Hematopoietic multipotent progenitor cell treated with erythropoietin and hydrocortisone succinate and interleukin-3 and kit ligand, for 17 days (in vitro differentiated cells): ENCODE measurements around the gene MPPED2.
"Not testable (repeated sequence)": the region's sequence is repeated elsewhere in the genome, so short reads cannot be mapped to it uniquely, and the experiment has no call there.

Experiments used
- DNase-seq: peaks from one replicate; pipeline ENCODE4 v3.0.0-alpha.2; 2015; ENCODE audit warnings: low spot score

MPPED2 gene

DNA sequence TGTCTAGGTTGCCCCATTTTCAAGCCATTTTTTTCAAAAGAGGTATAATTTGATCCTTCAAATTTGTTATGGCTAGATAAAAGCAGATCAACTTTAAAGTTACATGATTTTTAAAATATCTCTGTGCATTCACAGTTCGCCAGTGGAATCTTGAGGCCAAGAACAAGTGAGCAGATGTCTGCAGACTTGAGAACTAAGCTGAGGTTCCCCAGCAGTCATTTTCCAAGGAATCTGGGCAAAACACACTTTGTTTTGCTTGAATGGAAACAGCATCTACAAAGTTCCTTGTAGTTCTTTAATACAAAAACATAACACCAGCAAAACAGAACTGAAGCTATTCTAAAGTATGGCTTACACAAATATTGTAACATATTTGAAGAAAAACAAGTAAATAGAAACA lies 7.7 kb downstream of the MPPED2 start:
- no peak for DNase-seq

DNA sequence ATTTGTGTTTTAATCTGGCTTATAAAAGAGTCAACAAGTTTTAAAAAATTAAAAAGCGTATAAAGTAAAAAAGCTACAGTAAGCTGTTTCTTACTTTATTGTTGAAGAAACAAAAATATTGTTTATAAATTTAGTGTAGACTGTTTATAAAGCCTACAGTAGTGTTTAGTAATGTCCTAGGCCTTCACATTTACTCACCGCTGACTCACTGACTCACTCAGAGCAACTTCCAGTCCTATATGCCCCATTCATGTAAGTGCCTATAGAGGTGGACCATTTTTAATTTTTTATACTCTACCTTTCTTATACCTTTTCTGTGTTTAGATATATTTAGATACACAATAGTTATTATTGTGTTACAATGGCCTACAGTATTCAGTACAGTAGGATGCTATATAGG lies 12.2 kb downstream of the MPPED2 start:
- DNase-seq = no peak

- no peak for DNase-seq
Observed at GRCh38 chr11:30568931-30569330, 17.2 kb downstream of the MPPED2 start.

GRCh38 chr11:30567644-30568043 lies 18.5 kb downstream of the MPPED2 start:
- no peak for DNase-seq

DNA sequence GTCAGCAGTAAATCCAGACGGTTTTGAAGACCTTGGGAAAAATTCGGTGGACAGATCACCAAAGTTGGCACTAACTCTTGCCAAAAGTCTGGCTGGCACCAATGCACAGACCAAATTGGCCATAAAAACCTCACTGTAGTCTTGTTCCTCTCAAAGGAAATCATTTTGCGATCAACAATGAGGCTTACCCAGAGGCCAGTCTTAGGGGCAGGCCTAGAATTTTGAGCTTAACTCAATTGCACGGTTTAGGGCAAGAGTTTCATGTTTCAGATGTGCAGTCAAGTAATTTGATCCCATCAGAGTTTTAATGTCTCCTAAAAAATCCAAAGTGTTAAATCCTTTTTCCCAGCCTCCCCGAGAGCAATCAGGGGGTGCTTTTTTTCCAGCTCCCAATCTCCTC lies 19.0 kb downstream of the MPPED2 start:
- DNase-seq = no peak

GRCh38 chr11:30566482-30566881 lies 19.7 kb downstream of the MPPED2 start:
- no peak for DNase-seq

- no peak for DNase-seq
Observed at GRCh38 chr11:30565027-30565426, 21.1 kb downstream of the MPPED2 start.

- DNase-seq = no peak
Observed at GRCh38 chr11:30561691-30562415, 24.3 kb downstream of the MPPED2 start.

DNA sequence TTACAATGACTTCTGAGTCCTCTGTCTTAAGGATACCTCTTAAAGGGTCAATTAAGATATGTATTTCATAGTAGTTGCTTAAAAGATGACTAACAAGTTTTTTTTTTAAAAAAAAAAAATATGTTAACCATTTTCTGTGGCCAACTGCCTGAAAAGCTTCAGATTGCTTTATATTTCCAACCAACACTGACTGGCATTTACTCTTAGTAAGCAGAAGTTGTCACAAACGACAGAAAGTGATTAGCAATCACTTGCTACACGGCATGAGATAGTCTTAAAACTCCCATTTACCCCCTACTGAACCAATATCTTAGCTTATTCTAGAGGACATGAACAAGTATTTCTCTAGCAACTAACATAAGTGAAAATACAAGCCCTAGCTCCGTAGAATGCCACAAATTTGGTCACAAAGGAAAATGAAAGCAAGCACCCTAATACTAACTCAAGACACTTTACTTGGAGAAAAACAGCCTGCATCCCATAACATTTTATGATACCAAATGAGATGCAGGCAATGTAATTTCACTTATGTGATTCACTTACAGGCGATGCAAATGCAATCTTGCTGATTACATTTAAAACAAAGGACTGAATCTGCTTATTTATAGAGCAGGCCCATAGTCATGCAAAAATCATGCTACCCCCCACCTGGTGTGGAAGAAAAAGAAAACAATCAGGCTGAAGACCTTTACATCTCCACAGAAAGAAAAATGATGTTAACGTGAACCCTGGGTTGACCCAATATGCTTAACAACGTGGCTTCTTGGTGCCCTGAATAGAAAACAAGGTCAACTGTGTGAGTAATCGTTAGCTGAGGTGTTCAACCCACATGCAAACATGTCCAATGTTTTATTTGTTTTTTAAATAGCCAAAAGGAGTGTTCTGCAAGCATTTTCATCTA lies 25.7 kb downstream of the MPPED2 start:
- no peak for DNase-seq

DNA sequence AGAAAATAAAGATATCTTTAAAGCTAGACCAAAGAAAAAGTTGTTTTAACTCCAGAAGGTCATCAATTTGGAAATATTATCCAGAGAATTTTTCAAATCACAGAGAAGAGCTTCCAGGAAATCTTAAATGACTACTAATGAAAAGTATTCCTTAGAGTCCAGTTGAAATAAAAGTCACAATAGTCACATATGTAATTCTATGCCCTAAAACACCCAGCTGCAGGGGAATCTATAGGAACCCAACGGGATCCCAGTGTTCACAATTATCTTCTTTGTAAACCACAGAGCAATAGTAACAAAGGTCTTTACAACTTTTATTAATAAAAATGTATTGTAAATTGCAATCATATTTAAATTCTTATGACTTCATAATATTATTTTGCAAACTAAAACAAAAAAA lies 27.1 kb downstream of the MPPED2 start:
- DNase-seq = no peak

GRCh38 chr11:30554587-30554986 lies 31.6 kb downstream of the MPPED2 start:
- DNase-seq = not testable (repeated sequence)

DNA sequence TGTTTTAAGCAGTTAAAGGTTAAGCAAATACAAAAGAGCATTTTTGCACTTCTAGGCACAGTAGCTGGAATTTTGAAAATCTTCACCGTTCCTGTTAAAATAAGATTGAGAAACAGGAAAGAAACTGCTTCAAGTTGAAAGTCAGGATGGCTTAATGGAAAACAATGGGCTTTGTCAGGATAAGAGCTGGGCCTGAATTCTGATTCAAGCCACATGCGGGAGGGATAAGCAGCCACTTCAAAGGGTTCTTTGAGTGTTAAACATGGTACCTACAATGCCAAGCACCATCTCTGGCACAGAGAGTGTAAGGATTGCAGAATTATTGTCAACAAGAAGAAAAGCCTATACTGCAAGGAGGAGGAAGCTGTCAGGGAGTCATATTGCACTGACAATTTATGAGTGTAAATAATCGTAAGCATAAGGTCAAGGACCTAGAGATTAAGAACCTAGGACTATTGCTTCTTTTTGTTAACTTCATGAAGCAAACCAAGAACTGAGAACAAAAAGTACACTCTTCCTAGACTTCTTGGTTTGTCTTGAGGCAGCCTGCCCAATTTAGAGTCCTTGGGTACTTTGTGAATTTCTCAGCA lies 32.5 kb downstream of the MPPED2 start:
- no peak for DNase-seq

- DNase-seq = no peak
Observed at GRCh38 chr11:30552839-30553238, 33.3 kb downstream of the MPPED2 start.

DNA sequence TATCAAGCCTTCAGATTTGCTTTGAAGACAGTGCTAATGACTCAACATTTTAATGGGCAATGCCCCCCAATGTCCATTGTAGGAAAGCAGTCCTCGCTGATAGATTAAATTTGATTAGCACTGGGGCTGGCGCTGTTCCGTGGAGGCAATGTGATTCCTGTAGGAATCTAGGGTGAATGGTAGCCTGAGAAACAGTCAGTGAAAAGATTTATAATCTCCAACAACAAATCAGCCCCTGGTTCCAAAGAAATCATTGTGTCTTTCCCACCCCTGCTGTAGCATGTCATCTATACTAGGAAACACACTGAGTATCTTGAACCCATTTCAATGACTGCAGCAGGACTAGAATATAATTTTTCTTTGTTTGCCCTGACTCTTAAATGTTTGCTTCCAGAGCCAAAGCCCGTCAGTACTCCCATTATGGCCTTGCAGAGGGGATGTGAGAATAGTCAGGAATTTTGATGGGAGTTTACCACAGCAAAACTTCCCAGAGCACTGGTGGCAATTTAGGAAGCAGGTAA lies 36.1 kb downstream of the MPPED2 start:
- DNase-seq = no peak

GRCh38 chr11:30549565-30549964 lies 36.6 kb downstream of the MPPED2 start:
- no peak for DNase-seq

DNA sequence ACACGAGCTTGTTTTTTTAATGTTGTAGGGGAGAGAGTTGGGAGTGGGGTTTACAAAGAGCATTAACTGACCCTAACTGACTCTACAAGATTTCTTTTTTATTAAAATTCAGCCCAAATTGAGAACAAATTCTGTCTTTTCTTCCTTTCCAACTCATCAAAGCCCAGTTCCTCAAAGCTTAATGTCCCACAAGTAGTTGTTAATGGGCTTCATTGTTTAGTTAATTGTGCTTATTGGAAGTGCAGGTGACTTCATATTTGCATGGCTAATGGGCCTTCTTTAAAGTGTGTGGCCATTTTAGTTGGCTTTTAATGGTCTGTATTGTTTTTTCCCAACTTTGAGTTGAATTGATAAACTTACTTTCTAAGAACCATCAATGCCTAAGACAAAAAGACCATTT lies 39.8 kb downstream of the MPPED2 start:
- no peak for DNase-seq

DNA sequence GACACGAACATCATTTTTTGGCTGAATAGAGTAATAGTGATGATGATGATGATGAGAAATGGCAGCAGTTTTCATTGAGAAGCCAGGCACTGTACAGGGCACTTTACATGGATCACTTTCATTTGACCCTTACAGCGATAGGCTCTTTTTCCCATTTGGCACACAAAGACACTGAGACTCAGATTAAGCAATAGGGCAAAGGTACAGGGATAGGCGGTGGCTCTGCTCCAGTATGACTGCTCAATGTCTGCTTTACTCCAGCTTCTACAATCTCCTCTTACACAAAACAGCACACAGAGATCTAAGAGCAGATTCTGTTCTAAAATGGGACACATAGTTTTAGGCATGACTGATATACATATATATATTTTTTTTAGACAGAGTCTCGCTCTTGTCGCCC lies 40.6 kb downstream of the MPPED2 start:
- DNase-seq = no peak

DNA sequence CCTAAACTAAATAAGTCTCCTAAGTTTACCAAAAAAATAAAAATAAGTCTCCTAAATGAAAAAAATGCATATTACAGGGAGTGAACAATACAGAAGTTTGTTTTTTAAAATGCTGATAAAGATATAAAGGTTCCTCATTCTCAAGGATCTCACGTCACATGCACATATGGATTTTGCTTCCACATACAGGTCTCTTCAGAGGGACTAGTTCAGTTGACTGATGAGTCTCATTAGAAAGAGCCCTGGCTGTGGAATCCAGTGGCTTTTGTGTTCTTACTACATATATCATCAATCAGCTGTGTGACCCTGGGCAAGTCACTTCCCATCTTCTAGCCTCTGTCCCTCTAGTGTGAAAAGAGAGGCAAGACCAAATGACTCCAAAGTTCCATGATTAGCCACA lies 43.1 kb downstream of the MPPED2 start:
- no peak for DNase-seq

DNA sequence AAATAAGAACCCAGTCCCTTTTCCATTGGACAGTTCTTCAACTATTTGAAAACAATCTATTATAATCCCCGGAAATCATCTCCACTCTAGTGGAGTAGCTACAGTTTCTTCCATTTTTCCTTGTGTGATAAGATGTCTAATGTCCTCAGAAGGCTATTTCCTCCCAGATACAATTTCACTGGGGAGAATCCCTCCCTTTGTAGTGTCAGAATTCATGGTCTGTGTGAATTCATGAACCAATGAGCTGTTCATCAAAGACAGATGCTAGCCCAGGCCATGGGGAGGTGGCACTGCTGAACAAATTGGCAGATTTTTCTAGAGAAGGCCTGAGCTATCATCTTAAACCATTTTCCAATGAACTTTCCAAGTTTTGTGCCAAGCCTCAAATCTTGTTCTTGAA lies 45.4 kb downstream of the MPPED2 start:
- no peak for DNase-seq

- no peak for DNase-seq
Observed at GRCh38 chr11:30538251-30538650, 47.9 kb downstream of the MPPED2 start.

DNA sequence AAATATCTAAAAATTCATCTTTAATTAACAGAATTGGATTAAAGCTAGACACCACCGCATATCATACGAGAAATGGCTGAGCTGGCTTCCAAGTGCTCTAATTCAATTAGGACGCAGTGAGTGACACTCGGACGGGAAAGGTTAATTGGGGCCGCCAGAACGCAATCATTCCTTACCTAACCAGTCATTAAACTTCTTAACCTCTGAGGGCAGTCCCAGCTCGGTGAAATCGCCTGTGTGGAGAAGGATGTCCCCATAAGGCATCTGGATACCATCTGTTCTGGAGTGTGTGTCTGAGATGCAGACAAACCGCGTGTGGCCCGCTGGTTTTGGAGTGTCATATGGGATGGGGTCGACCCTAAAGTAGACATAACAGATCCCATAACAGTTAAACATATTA lies 50.3 kb downstream of the MPPED2 start:
- no peak for DNase-seq

GRCh38 chr11:30533445-30533947 lies 52.7 kb downstream of the MPPED2 start:
- DNase-seq = no peak

DNA sequence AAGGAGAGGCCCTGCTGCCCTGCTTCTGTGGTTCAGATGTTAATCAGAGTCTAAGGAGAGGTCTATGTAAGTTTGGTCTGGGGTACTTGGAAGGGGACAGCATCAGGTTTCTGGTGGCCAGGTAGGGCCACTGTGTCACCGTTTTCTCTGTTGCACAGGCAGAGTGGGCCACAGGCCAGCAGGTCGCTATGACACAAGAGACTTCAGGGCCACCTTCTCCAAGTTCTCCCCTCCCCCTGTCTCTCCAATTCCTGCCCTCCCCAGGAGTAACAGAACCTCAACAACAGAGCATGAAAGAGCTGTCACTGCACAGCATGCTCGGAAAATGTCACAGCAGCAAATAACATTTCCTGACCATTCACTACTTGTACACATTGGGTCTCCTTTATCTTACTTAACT lies 58.6 kb downstream of the MPPED2 start:
- DNase-seq = no peak
